ENCODE measurements around the gene PLOD2.
A peak's percentile ranks its signal among the peaks of the same experiment; 100 is the strongest.

PLOD2 gene

DNA sequence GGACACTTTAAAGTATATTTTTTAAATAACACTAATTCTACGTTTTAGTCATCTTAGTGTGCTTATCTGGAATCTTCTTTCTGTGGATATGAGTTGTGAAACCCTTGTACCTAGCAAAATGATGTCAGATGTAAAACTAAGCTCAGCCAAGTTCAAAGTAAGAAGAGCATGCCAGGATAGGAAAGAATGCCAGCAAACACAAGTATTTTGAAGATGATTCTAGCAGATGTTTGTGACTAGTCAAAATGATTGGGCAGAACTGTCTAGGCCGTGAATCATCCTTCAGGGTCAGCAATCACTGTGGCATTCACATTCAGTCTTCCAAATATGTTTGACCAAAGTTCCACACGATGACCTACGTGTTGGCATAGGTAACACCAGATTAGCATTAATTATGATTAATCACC lies 5.4 kb upstream of the PLOD2 start:
- H3K4me3 ChIP-seq (ENCODE audit: low read depth, low read length) = no peak overlapping the region
- TF ChIP-seq, protein P1, sequence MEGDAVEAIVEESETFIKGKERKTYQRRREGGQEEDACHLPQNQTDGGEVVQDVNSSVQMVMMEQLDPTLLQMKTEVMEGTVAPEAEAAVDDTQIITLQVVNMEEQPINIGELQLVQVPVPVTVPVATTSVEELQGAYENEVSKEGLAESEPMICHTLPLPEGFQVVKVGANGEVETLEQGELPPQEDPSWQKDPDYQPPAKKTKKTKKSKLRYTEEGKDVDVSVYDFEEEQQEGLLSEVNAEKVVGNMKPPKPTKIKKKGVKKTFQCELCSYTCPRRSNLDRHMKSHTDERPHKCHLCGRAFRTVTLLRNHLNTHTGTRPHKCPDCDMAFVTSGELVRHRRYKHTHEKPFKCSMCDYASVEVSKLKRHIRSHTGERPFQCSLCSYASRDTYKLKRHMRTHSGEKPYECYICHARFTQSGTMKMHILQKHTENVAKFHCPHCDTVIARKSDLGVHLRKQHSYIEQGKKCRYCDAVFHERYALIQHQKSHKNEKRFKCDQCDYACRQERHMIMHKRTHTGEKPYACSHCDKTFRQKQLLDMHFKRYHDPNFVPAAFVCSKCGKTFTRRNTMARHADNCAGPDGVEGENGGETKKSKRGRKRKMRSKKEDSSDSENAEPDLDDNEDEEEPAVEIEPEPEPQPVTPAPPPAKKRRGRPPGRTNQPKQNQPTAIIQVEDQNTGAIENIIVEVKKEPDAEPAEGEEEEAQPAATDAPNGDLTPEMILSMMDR (IDR thresholded peaks at IDR 0.05; ENCODE audit: low read depth, low read length) = no peak

DNA sequence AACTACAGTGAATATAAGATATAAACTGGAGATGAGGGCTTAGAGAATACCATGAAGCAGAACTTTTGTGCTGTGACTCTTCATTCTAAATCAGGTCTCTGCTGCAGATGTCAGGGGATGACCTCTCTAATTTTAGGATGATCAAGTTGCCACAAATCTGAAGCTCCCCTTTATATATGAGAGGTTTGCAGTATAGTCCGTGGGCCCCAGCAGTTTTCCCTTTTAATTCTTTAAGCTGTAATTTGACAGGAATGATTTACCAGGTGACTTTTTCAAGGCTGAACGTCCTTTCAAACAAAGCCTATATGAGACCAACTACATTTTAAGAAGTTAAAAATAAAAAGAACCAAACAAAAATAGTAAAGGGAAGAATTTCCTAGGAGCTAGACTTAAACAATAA lies 4.9 kb upstream of the PLOD2 start:
- TF ChIP-seq, protein P1 (IDR thresholded peaks at IDR 0.05; ENCODE audit: low read depth, low read length) = no peak
- peak overlapping the region; percentile 16 for H3K4me3 ChIP-seq (ENCODE audit: low read depth, low read length)

DNA sequence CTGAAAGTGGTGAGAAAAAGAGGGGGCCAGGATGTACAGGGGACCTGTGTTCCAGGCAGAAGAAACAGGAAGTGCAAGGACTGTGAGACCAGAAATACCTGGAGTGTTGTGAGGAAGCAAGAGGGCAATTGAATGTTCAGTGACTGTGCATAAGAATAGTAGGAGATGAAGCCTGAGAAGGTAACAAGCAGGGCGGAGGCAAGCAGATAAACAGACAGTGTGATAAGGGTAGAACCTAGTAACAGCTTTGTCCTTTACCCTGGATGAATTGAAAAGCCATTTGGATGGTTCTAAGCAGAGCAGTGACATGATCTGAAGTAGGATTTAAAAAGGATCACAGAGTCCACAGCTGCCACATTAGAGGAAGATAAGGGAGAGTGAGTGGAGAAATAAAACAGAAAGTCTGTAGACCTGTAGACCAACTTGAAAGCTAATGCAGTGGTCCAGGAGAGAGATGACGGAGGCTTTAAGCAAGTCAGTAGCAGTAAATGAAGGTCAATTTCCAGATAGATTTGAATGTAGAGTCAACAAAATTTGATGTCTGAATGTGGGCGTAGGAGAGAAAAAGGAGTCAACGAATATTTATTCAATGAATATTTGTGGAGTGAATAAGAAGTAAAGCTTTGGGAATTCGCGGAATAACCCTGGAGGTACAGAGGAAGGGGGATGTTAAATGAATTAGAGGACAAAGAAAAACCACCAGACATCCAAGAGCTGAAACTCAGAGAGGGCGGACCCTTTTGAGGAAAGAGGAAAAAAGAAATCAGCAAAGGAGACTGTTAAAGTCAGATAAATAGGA lies 4.2 kb upstream of the PLOD2 start:
- TF ChIP-seq, protein P1 (IDR thresholded peaks at IDR 0.05; ENCODE audit: low read depth, low read length) = no peak
- H3K4me3 ChIP-seq (ENCODE audit: low read depth, low read length) = peak overlapping the region; percentile 16

DNA sequence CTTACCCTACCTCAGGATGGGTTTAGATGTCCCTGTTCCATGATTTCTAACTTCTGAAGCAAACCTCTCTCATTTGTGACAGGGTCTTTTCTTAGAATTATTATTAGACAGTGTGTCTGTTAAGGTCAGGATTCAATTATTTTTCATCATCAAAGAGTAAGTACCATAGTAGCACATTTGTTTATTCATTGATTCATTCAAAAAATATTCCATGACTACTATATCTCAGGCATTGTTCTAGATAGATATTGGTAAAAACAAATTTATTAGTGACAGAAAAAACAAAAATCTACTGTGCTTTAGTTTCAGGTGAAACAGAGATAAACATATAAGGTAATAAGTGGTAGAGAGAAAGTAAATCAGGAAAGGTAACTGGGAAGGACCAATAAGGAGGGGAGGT lies 3.5 kb upstream of the PLOD2 start:
- TF ChIP-seq, protein P1 (IDR thresholded peaks at IDR 0.05; ENCODE audit: low read depth, low read length) = no peak
- H3K4me3 ChIP-seq (ENCODE audit: low read depth, low read length) = no peak overlapping the region

DNA sequence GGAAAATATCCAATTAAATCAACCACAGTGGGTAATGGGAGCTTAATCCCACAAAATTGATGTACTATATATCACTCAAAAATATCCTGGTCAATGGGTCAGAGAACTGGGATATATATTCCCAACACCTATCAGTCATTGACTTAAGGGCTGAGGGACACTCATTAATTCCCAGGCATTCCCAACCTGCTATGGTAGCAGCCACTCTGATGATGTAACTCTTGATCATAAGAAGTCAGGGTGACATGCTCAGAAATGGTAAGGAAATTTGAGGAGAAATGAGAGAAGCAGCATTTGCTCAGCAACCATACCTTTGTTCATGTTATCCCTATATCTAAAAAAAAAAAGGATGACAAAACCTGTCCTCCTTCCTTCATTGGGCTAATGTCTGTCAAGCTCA lies 3.1 kb upstream of the PLOD2 start:
- TF ChIP-seq, protein P1 (IDR thresholded peaks at IDR 0.05; ENCODE audit: low read depth, low read length) = no peak
- H3K4me3 ChIP-seq (ENCODE audit: low read depth, low read length) = no peak overlapping the region

DNA sequence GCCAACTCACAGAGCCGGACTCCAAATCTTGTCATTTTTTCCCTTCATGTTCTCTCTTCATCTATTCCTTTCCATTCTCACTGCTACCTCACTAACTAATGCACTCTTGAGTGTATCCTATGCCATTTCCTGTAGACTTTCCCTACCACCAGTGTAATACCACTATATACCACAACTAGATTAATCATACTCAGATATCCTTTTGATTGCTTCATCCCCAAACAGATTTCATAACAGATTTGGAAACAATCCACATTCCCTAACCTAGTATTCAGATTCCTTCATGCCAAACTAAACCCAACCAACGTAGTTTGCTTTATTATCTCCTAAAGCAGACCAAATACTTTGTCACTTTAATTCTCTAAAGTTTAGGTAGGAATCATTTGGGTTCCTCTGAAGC lies 2.6 kb upstream of the PLOD2 start:
- TF ChIP-seq, protein P1 (IDR thresholded peaks at IDR 0.05; ENCODE audit: low read depth, low read length) = no peak
- no peak overlapping the region for H3K4me3 ChIP-seq (ENCODE audit: low read depth, low read length)

DNA sequence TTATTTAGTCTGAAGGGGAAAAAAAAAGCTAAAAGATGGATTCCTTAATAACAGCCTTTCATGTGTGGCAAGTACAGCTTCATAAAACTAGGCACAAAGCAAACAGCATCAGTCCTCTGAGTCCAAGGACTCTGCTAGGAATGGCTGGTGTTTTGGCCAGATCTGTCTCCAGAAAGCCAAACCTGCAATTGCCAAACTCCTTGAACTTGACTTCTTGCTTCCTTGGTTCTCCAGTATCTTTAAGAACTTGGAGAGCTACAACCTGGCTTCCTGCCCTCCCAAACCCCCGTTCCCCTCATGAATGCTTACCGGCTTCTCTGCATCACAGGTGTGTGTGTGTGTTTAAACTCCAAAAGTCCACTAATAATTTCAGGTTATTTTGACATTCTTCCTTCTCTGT lies 1.6 kb upstream of the PLOD2 start:
- TF ChIP-seq, protein P1 (IDR thresholded peaks at IDR 0.05; ENCODE audit: low read depth, low read length) = no peak
- H3K4me3 ChIP-seq (ENCODE audit: low read depth, low read length) = no peak overlapping the region
